HG03175 (cell line): ENCODE results near the gene HES3.
"Not testable (repeated sequence)": the region's sequence is repeated elsewhere in the genome, so short reads cannot be mapped to it uniquely, and the experiment has no call there.

Experiments used
- ATAC-seq: cut with Tn5 transposase; IDR thresholded peaks from one replicate; pipeline ENCODE4 v1.9.1; 2021; ENCODE audit warnings: mild to moderate bottlenecking, moderate library complexity; ENCODE audit not compliant: unreplicated experiment

The HES3 gene

GRCh38 chr1:6218375-6219164 lies 25.4 kb upstream of the HES3 start:
- no peak for ATAC-seq

- not testable (repeated sequence) for ATAC-seq
Measured at GRCh38 chr1:6219641-6220040, 24.3 kb upstream of the HES3 start.

GRCh38 chr1:6220236-6220635 lies 23.7 kb upstream of the HES3 start:
- no peak for ATAC-seq

- no peak for ATAC-seq
Measured at GRCh38 chr1:6221210-6221784, 22.7 kb upstream of the HES3 start.

GRCh38 chr1:6222636-6223035 lies 21.3 kb upstream of the HES3 start:
- no peak for ATAC-seq

GRCh38 chr1:6223617-6224016 lies 20.4 kb upstream of the HES3 start:
- no peak for ATAC-seq

GRCh38 chr1:6224718-6225117 lies 19.3 kb upstream of the HES3 start:
- ATAC-seq: no peak

GRCh38 chr1:6225651-6226050 lies 18.3 kb upstream of the HES3 start:
- ATAC-seq: no peak

- no peak for ATAC-seq
Measured at GRCh38 chr1:6233376-6233775, 10.6 kb upstream of the HES3 start.

- ATAC-seq: no peak
Measured at GRCh38 chr1:6234502-6235295, 9.3 kb upstream of the HES3 start.

GRCh38 chr1:6235296-6235677 lies 8.7 kb upstream of the HES3 start:
- no peak for ATAC-seq

GRCh38 chr1:6237093-6237492 lies 6.9 kb upstream of the HES3 start:
- no peak for ATAC-seq

GRCh38 chr1:6239213-6239752 lies 4.7 kb upstream of the HES3 start:
- no peak for ATAC-seq

GRCh38 chr1:6239950-6240768 lies 3.8 kb upstream of the HES3 start:
- ATAC-seq: no peak

GRCh38 chr1:6241107-6241886 lies 2.7 kb upstream of the HES3 start:
- no peak for ATAC-seq

GRCh38 chr1:6241887-6242740 lies 1.9 kb upstream of the HES3 start:
- no peak for ATAC-seq

GRCh38 chr1:6243053-6243834 lies 735 bp upstream of the HES3 start:
- ATAC-seq: no peak

GRCh38 chr1:6244401-6245049 lies 546 bp downstream of the HES3 start:
- no peak for ATAC-seq
